Measurements from ENCODE around the gene KCNG2. TPM values are rescaled to one million over a fixed set of nuclear protein-coding genes. Genes with fewer than 3 reads are reported as not detected.
A peak's percentile ranks its signal among the peaks of the same experiment; 100 is the strongest.

Gene KCNG2
- total and polyA plus RNA-seq, 2 of the 13 experiments (the other 11 are each of a cell fraction or from before 2014, with no cell fraction given) = not detected

DNA sequence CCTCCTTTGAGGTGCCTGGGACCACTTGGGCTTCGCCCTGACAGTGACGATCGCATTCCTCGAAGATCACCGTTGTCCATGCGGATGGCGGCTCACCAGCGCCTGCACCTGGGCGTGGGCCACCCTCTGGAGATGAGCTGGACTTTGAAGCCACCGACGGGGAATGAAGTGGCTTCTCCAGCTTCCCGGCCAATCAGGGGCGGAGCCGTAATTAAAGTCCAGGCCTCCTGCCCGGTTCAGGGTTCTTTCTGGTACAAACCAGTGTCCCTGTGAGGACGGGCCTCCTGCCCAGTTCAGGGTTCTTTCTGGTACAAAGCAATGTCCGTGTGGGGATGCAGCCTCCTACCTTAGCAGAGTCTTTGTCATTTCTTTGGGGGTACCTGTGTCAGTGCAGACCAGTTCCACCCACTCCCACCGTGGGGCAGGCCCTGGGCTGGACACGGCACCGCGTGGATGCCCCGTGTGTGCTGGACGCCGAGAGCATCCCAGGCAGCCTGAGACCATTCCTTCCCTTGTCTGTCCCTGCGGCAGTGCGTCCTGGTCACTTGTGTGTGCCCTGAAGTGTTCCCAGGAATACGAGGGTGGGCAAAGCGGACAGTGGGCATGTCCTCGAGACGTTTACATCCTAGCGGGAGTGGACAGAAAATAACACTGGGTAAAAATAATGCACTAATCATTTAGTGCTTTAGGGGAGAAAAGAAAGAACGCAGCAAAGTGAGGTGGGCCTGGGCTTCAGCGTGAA lies 55.0 kb downstream of the KCNG2 start (continued):
- no peak for TF ChIP-seq ZNF761 (CRISPR knock-in tag; conservative IDR thresholded peaks at IDR 0.05)
- TF ChIP-seq ZFP36L2 (CRISPR knock-in tag; IDR thresholded peaks at IDR 0.05) = no peak
- TF ChIP-seq ZNF775 (CRISPR knock-in tag; IDR thresholded peaks at IDR 0.05; ENCODE audit: borderline replicate concordance) = no peak
- TF ChIP-seq, protein P1, sequence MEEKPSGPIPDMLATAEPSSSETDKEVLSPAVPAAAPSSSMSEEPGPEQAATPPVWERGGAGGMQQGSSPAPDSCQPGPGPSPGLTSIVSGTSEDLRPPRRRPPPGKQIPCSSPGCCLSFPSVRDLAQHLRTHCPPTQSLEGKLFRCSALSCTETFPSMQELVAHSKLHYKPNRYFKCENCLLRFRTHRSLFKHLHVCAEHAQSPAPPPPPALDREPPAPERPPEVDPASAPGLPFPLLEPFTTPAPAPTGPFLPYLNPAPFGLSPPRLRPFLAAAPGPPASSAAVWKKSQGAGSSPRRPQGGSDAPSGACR (CRISPR knock-in tag; IDR thresholded peaks at IDR 0.05) = no peak
- 0 out of 2 replicates have a peak, but pooled peaks have one; percentile 16 for TF ChIP-seq TBX2 (CRISPR knock-in tag; IDR thresholded peaks at IDR 0.05; ENCODE audit: borderline replicate concordance)
- no peak for TF ChIP-seq SMAD3 (CRISPR knock-in tag; IDR thresholded peaks at IDR 0.05)
- no peak for TF ChIP-seq CENPT (CRISPR knock-in tag; IDR thresholded peaks at IDR 0.05; ENCODE audit: low read depth)
- 0 out of 2 replicates have a peak, but pooled peaks have one; percentile 19 for TF ChIP-seq NFYB (CRISPR knock-in tag; IDR thresholded peaks at IDR 0.05)
- TF ChIP-seq MLLT10 (CRISPR knock-in tag; IDR thresholded peaks at IDR 0.05) = no peak
- TF ChIP-seq ZNF850 (CRISPR knock-in tag; conservative IDR thresholded peaks at IDR 0.05) = no peak
- TF ChIP-seq AHR (CRISPR knock-in tag; IDR thresholded peaks at IDR 0.05) = no peak
- TF ChIP-seq KMT2B (CRISPR knock-in tag; IDR thresholded peaks at IDR 0.05) = no peak
- TF ChIP-seq NFRKB (IDR thresholded peaks at IDR 0.05) = no peak
- no peak for TF ChIP-seq GABPA (IDR thresholded peaks at IDR 0.05; ENCODE audit: low read depth, low read length)
- no peak for TF ChIP-seq GABPA (CRISPR knock-in tag; IDR thresholded peaks at IDR 0.05; ENCODE audit: low read depth)
- no peak for TF ChIP-seq ZNF782 (CRISPR knock-in tag; IDR thresholded peaks at IDR 0.05; ENCODE audit: borderline replicate concordance)
- no peak for TF ChIP-seq NAIF1 (CRISPR knock-in tag; IDR thresholded peaks at IDR 0.05; ENCODE audit: borderline replicate concordance)
- TF ChIP-seq FOSL2 (CRISPR knock-in tag; IDR thresholded peaks at IDR 0.05) = no peak
- no peak for TF ChIP-seq ZNF12 (CRISPR knock-in tag; IDR thresholded peaks at IDR 0.05)
- no peak for TF ChIP-seq JUND (CRISPR knock-in tag; IDR thresholded peaks at IDR 0.05)
- no peak for TF ChIP-seq BRCA1 (CRISPR knock-in tag; IDR thresholded peaks at IDR 0.05)
- no peak for TF ChIP-seq ZNF530 (CRISPR knock-in tag; IDR thresholded peaks at IDR 0.05; ENCODE audit: low read depth)
- TF ChIP-seq ZNF17 (CRISPR knock-in tag; IDR thresholded peaks at IDR 0.05) = no peak
- no peak for TF ChIP-seq ARNT (IDR thresholded peaks at IDR 0.05)
- TF ChIP-seq ZNF329 (CRISPR knock-in tag; IDR thresholded peaks at IDR 0.05; ENCODE audit: low read depth) = no peak
- peak; percentile 28 for TF ChIP-seq MED8 (CRISPR knock-in tag; IDR thresholded peaks at IDR 0.05; ENCODE audit: insufficient replicate concordance)
- TF ChIP-seq, protein P2, sequence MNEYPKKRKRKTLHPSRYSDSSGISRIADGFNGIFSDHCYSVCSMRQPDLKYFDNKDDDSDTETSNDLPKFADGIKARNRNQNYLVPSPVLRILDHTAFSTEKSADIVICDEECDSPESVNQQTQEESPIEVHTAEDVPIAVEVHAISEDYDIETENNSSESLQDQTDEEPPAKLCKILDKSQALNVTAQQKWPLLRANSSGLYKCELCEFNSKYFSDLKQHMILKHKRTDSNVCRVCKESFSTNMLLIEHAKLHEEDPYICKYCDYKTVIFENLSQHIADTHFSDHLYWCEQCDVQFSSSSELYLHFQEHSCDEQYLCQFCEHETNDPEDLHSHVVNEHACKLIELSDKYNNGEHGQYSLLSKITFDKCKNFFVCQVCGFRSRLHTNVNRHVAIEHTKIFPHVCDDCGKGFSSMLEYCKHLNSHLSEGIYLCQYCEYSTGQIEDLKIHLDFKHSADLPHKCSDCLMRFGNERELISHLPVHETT (CRISPR knock-in tag; conservative IDR thresholded peaks at IDR 0.05) = no peak
- no peak for TF ChIP-seq TOPORS (CRISPR knock-in tag; IDR thresholded peaks at IDR 0.05)
- TF ChIP-seq KDM3A (CRISPR knock-in tag; IDR thresholded peaks at IDR 0.05; ENCODE audit: low read depth) = no peak
- TF ChIP-seq ZNF251 (CRISPR knock-in tag; IDR thresholded peaks at IDR 0.05) = no peak
- no peak for TF ChIP-seq SIN3A (IDR thresholded peaks at IDR 0.05; ENCODE audit: borderline replicate concordance, low read depth, low read length)
- no peak for TF ChIP-seq ZNF446 (CRISPR knock-in tag; IDR thresholded peaks at IDR 0.05)
- TF ChIP-seq, protein P3, sequence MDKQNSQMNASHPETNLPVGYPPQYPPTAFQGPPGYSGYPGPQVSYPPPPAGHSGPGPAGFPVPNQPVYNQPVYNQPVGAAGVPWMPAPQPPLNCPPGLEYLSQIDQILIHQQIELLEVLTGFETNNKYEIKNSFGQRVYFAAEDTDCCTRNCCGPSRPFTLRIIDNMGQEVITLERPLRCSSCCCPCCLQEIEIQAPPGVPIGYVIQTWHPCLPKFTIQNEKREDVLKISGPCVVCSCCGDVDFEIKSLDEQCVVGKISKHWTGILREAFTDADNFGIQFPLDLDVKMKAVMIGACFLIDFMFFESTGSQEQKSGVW (CRISPR knock-in tag; IDR thresholded peaks at IDR 0.05; ENCODE audit: borderline replicate concordance) = no peak

Measured in HepG2 (cell line).